ENCODE measurements around the gene LEFTY2. TPM values are rescaled to one million over a fixed set of nuclear protein-coding genes. Genes with fewer than 3 reads are reported as not detected.

The LEFTY2 gene
- total and polyA plus RNA-seq, 2 donors (not counting 3 experiments of a cell fraction or from before 2014, with no cell fraction given): 0.06 TPM; not detected in 1

- Histone ChIP-seq H2AFZ (ENCODE audit: low read depth, low read length) (no peak overlapping the region), H3K4me1 (ENCODE audit: control insufficient read depth, extremely low read depth, insufficient read depth, low read length) (no peaks in the 10 kb centered on the region), H3K4me2 (ENCODE audit: insufficient read depth, low read length) (no peak overlapping the region), H3K9me3 (replicated peaks; ENCODE audit: control insufficient read depth, insufficient read depth, low read length) (no peaks in the 10 kb centered on the region), H3K27ac (ENCODE audit: insufficient read depth, low read depth, low read length) (no peak overlapping the region), H3K36me3 (ENCODE audit: control insufficient read depth in 2 of 2, extremely low read depth in 1 of 2, insufficient read depth in 2 of 2, low read length in 2 of 2) (no peaks in the 10 kb centered on the region), H4K20me1 (replicated peaks; ENCODE audit: control insufficient read depth, extremely low read depth, insufficient read depth, low read length) (no peaks in the 10 kb centered on the region), H3K27me3 (ENCODE audit: control insufficient read depth in 2 of 2, insufficient read depth in 2 of 2, low read length in 2 of 2) (no peaks in the 10 kb centered on the region), H3K9ac (replicated peaks; ENCODE audit: extremely low read depth, insufficient read depth, low read length) (no peak overlapping the region), H3K9me1 (replicated peaks; ENCODE audit: control insufficient read depth, extremely low read depth, insufficient read depth, low read length) (no peaks in the 10 kb centered on the region), H3K79me2 (ENCODE audit: control insufficient read depth, insufficient read depth, low read length) (no peaks in the 10 kb centered on the region), H3K4me3 (replicated peaks in 1 of 3; ENCODE audit: insufficient read depth in 1 of 3, low read depth in 1 of 3, low read length in 3 of 3) (no peak overlapping the region)
- no peak for FAIRE-seq
- intact Hi-C loops (cut with micrococcal nuclease) (no loop called here), dilution Hi-C loops (cut with MboI; ENCODE audit: extremely low pct_ligation_motif_present, low sequenced_read_pairs) (no loop called here)
- POLR2A ChIA-PET: no interaction called here
- CTCF ChIA-PET: interaction anchor here (1.4 to 2.0 kb wide), 2 partner anchors 10 to 13 kb away, joined by 3 to 5 read pairs; no protein-coding TSS in a partner anchor
- TF ChIP-seq FOS (IDR thresholded peaks at IDR 0.05; ENCODE audit: borderline replicate concordance, insufficient read depth, low read length) (peak; percentile 60), MAX (IDR thresholded peaks at IDR 0.05; ENCODE audit: insufficient read depth, insufficient read length) (no peak), POLR2AphosphoS5 (IDR thresholded peaks at IDR 0.05; ENCODE audit: insufficient read depth, low read depth, low read length) (no peak), JUN (IDR thresholded peaks at IDR 0.05; ENCODE audit: borderline replicate concordance, insufficient read depth, insufficient read length, low read depth) (peak; percentile 2), POLR2A (IDR thresholded peaks at IDR 0.05; ENCODE audit: low read depth, low read length) (no peak), CTCF (IDR thresholded peaks at IDR 0.05; ENCODE audit: extremely low read depth in 1 of 2, insufficient read depth in 1 of 2, low read depth in 1 of 2, low read length in 2 of 2) (no peak), GATA2 (IDR thresholded peaks at IDR 0.05; ENCODE audit: insufficient read depth, insufficient read length, low read depth, low read length) (no peak), EZH2 (IDR thresholded peaks at IDR 0.05; ENCODE audit: borderline replicate concordance, low read depth, low read length, severe bottlenecking) (no peak), MYC (IDR thresholded peaks at IDR 0.05; ENCODE audit: low read depth, low read length) (no peak)
- DNase-seq (ENCODE audit: low read depth, low spot score): no peak
- BruUV-seq (replicated peaks): no TSS peak
Measured at GRCh38 chr1:225933072-225933471, 7.9 kb downstream of the LEFTY2 start.
